PC-9 (cell line): ENCODE measurements around the gene ADPRM.

Source experiments
- CTCF ChIP-seq: fragments of 200-600 bp; sonication (generic); conservative IDR thresholded peaks from 2 replicates; pipeline ENCODE4 v1.6.1; 2017; ENCODE audit warnings: mixed run types, antibody characterized with exemption, mild to moderate bottlenecking, moderate library complexity
- EZH2 ChIP-seq: fragments of 200-600 bp; sonication (generic); IDR thresholded peaks from 2 replicates; pipeline ENCODE4 v1.8.0; 2017; ENCODE audit warnings: antibody characterized with exemption, low read depth

GRCh38 chr17:10739386-10739785, 42.0 kb downstream of the ADPRM start:
- TF ChIP-seq CTCF: no peak
- no peak for TF ChIP-seq EZH2
